ENCODE measurements around the gene SEZ6. TPM values are rescaled to one million over a fixed set of nuclear protein-coding genes. Genes with fewer than 3 reads are reported as not detected.

SEZ6 gene
- total RNA-seq, 1 donor from 2014 or later: not detected

- Mint-ChIP-seq H3K9me3 (peaks cover 4% of the 10 kb centered on the region), H3K4me3 (no peak overlapping the region), H3K4me1 (peaks cover 25% of the 10 kb centered on the region), H3K27ac (no peak overlapping the region), H3K27me3 (peaks cover 10% of the 10 kb centered on the region), H3K36me3 (ENCODE audit: low read depth) (no peaks in the 10 kb centered on the region)
- no peak for TF ChIP-seq CTCF (IDR thresholded peaks at IDR 0.05)
- intact Hi-C loops (cut with micrococcal nuclease): no loop called here
- DNase-seq (no peak), ATAC-seq (ENCODE audit: low read depth) (no peak)
- ChIA-PET CTCF (no interaction called here), POLR2A (no interaction called here)
Observed at GRCh38 chr17:29039764-29040598, 34.1 kb upstream of the SEZ6 start.

GRCh38 chr17:29038085-29038795, 32.4 kb upstream of the SEZ6 start:
- Mint-ChIP-seq H3K36me3 (ENCODE audit: low read depth) (no peaks in the 10 kb centered on the region), H3K4me3 (no peak overlapping the region), H3K27me3 (peaks cover 25% of the 10 kb centered on the region), H3K4me1 (peaks cover 18% of the 10 kb centered on the region), H3K9me3 (peaks cover 12% of the 10 kb centered on the region), H3K27ac (no peak overlapping the region)
- DNase-seq (no peak), ATAC-seq (ENCODE audit: low read depth) (no peak)
- ChIA-PET POLR2A (no interaction called here), CTCF (no interaction called here)
- TF ChIP-seq CTCF (IDR thresholded peaks at IDR 0.05): no peak
- intact Hi-C loops (cut with micrococcal nuclease): no loop called here

GRCh38 chr17:29037739-29038084, 31.9 kb upstream of the SEZ6 start:
- Mint-ChIP-seq H3K4me3 (no peak overlapping the region), H3K4me1 (peaks cover 13% of the 10 kb centered on the region), H3K27me3 (peaks cover 29% of the 10 kb centered on the region), H3K36me3 (ENCODE audit: low read depth) (no peaks in the 10 kb centered on the region), H3K27ac (no peak overlapping the region), H3K9me3 (peaks cover 12% of the 10 kb centered on the region)
- intact Hi-C loops (cut with micrococcal nuclease): no loop called here
- POLR2A ChIA-PET: no interaction called here
- no peak for ATAC-seq (ENCODE audit: low read depth)
- CTCF ChIA-PET: no interaction called here
- DNase-seq: no peak
- TF ChIP-seq CTCF (IDR thresholded peaks at IDR 0.05): no peak

- ATAC-seq (ENCODE audit: low read depth) (no peak), DNase-seq (no peak)
- H3K27ac Mint-ChIP-seq: no peak overlapping the region
- H3K4me1 Mint-ChIP-seq: peaks cover 1% of the 10 kb centered on the region
- intact Hi-C loops (cut with micrococcal nuclease): no loop called here
- H3K36me3 Mint-ChIP-seq (ENCODE audit: low read depth): no peaks in the 10 kb centered on the region
- no peak for TF ChIP-seq CTCF (IDR thresholded peaks at IDR 0.05)
- ChIA-PET CTCF (no interaction called here), POLR2A (no interaction called here)
- H3K27me3 Mint-ChIP-seq: peaks cover 39% of the 10 kb centered on the region
- H3K9me3 Mint-ChIP-seq: peaks cover 12% of the 10 kb centered on the region
- no peak overlapping the region for H3K4me3 Mint-ChIP-seq
Observed at GRCh38 chr17:29036584-29036983, 30.8 kb upstream of the SEZ6 start.

- no peaks in the 10 kb centered on the region for H3K4me1 Mint-ChIP-seq
- H3K27me3 Mint-ChIP-seq: peaks cover 54% of the 10 kb centered on the region
- H3K27ac Mint-ChIP-seq: no peak overlapping the region
- ChIA-PET POLR2A (no interaction called here), CTCF (no interaction called here)
- intact Hi-C loops (cut with micrococcal nuclease): no loop called here
- no peak for TF ChIP-seq CTCF (IDR thresholded peaks at IDR 0.05)
- H3K4me3 Mint-ChIP-seq: no peak overlapping the region
- peaks cover 12% of the 10 kb centered on the region for H3K9me3 Mint-ChIP-seq
- H3K36me3 Mint-ChIP-seq (ENCODE audit: low read depth): no peaks in the 10 kb centered on the region
- ATAC-seq (ENCODE audit: low read depth) (no peak), DNase-seq (no peak)
Observed at GRCh38 chr17:29034510-29034909, 28.7 kb upstream of the SEZ6 start.
